ENCODE data around the gene SLFN5. TPM values are rescaled to one million over a fixed set of nuclear protein-coding genes. Genes with fewer than 3 reads are reported as not detected.
A peak's percentile ranks its signal among the peaks of the same experiment; 100 is the strongest.
"Not testable (repeated sequence)": the region's sequence is repeated elsewhere in the genome, so short reads cannot be mapped to it uniquely, and the experiment has no call there.

The SLFN5 gene
- total RNA-seq = 4.4 TPM

GRCh38 chr17:35242805-35243560 lies at the start of gene SLFN5:
Gene SLFN5 (plus strand): TSS chr17:35243072. CDS start chr17:35258691, 15,619 bp downstream.
- peak; percentile 81 for DNase-seq

DNA sequence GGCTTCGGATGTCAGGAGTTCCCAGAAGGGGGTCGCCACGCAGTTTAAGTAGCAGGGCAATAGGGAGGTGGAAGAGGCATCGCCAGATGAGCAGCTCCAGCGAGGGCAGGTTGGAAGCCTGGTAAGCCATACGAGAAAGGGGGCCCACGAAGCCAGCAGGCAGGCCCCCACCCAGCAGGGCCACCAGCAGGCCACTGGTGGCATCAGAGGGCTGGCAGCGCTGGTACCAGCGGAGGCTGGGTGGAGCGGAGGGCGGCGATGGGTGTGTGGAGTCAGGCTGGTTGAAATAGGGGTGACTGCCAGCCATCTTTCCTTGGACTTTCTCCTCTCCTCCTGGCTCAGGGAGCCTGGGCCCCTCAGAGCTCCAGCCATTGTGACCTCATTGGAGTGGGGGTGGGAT lies 48.9 kb upstream of the SLFN5 start, which contains the start of gene SLC35G3:
SLC35G3 (minus strand) TSS at position 393 of the 400 bp plus-strand sequence; CDS start at position 307, 86 bp downstream.
- DNase-seq = not testable (repeated sequence)

GRCh38 chr17:35195062-35195461 lies 47.8 kb upstream of the SLFN5 start:
- not testable (repeated sequence) for DNase-seq

DNA sequence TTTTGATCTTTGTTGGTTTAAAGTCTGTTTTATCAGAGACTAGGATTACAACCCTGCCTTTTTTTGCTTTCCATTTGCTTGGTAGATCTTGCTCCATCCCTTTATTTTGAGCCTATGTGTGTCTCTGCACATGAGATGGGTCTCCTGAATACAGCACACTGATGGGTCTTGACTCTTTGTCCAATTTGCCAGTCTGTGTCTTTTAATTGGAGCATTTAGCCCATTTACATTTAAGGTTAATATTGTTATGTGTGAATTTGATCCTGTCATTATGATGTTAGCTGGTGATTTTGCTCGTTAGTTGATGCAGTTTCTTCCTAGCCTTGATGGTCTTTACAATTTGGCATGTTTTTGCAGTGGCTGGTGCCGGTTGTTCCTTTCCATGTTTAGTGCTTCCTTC lies 40.3 kb upstream of the SLFN5 start:
- DNase-seq = not testable (repeated sequence)

- no peak for DNase-seq
Observed at GRCh38 chr17:35210741-35211140, 32.1 kb upstream of the SLFN5 start.

GRCh38 chr17:35212668-35213067 lies 30.2 kb upstream of the SLFN5 start:
- no peak for DNase-seq

DNA sequence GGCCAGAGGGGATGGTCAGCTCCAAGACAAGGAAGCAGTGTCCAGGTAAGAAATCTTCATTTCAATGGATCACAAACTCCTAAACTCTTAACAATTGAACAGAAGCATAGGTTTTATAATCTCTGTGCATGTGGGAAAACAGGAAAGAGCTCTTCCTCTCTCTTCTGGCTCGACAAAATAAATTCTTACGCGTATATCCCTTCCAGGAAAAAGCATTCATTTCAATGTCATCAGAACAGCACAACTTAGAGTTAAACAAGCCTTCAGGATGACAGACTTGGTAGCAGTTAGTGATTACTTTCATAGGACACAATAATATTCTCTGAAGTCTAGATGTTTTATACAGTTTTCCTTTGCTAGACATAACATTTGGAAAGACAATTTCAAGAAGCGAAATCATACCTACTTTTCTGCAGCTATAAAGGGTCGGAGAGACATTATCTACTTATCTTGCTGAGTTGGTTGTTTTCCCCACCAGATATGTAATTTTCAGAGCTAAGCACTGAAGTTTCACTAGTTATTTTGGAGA lies 29.4 kb upstream of the SLFN5 start:
- DNase-seq = no peak

GRCh38 chr17:35214192-35214591 lies 28.7 kb upstream of the SLFN5 start:
- DNase-seq = no peak

DNA sequence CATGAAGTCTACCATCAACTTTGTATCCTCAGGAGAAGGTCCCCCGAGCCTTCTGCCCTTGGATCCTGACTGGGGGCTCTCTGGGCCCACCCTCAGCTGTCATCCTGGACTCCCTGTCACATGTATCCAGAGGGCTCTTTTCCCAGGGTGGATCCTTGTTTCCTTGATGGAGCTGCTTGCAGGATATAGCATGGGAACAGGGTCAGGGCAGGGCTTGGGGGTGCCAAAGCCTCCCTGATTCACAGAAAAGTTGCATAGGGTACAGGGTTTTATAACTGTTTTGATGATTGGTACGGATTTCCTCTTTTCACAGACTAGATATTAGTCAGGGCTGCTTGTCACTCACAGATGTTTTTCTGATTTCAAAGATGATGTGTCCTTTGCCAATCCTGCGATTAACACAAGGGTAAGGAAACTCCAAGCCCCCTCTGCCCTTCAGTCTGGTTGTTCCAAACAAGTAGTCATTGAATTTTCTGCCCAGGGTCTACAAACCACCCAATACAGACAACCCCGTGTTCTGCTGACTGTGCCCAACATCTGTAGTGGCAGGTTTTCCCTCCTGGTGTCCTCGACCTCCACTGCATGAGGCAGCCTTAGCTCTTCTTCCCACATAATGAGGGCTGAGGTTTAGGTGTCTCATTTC lies 28.1 kb upstream of the SLFN5 start:
- no peak for DNase-seq

DNA sequence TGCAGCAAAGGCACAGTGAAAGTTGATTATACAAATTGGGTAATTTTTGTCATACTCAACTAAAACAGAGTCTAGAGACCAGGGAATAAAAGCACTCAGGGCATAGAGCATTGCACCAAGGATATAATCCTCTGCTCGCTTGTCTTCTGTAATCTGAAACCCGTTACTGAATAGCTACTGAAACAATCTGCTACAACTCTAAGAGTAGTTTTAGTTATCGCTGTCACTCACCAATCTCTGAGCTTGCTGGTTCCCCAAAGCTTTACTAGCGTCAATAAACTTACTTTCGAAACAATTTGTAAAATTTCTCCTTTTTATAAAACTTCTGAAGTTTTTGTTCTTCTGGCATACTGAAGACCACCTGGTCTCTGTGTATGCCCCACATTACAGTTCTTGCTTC lies 25.8 kb upstream of the SLFN5 start:
- DNase-seq = no peak

- DNase-seq = no peak
Observed at GRCh38 chr17:35218915-35219314, 24.0 kb upstream of the SLFN5 start.

GRCh38 chr17:35222452-35222851 lies 20.4 kb upstream of the SLFN5 start:
- DNase-seq = no peak

DNA sequence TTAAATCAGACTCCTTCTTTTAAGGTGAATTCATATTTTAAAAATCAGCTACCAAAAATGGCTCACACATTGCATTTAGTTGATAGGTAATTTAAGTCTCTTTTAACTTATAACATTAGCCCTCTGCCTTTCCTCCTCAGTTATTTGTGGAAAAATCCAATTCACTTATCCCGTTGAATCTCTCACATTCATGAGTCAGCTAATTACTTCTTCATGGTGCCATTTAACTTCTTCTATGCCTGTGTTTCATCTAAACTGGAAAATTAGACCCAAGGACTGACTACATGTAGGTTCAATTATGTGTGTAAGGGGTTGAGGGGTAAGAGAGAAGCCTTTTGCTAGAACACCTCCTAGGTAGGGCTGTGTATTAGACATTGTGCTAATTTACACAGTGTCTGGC lies 18.4 kb upstream of the SLFN5 start:
- no peak for DNase-seq

GRCh38 chr17:35227546-35227945 lies 15.3 kb upstream of the SLFN5 start:
- DNase-seq = no peak

- DNase-seq = no peak
Observed at GRCh38 chr17:35229638-35230037, 13.2 kb upstream of the SLFN5 start.

- DNase-seq = not testable (repeated sequence)
Observed at GRCh38 chr17:35234315-35234714, 8.6 kb upstream of the SLFN5 start.

GRCh38 chr17:35235289-35235688 lies 7.6 kb upstream of the SLFN5 start:
- DNase-seq = no peak

DNA sequence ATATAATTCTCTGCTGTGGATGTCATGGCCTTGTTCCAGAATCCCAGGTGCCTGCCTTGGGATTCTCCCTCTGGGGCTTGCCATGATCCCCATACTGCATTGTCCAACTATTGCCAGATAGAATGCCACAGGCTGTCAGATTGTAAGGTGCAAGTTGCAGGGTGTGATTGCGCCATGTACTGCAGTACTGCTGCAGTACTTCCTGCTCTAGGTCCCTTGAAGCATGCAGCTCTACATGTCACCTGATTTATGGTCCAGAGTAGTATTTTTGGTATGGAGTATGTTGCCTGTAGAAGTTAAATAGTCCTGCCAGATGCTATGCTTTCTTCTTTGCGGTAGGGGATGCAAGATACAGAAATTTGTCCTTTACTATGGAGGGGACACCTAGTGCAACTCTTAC lies 7.0 kb upstream of the SLFN5 start:
- no peak for DNase-seq

DNA sequence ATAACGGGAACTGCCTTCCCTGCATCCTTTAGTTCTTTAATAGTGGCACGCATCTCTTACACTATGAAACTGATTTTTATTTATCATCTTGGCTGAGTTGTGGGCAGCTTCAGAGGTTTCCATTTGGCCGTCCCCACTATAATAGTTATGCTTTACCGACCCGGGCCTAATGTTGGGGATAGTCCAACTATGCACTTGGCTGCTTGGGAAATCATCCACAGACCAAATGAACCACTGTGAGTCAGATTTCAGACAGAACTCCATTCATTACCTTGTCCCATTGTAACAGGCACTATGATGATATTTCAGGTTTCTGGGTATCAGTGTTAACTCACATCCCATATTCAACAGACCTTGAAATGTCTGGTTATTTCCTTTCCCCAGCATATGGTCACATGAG lies 6.1 kb upstream of the SLFN5 start:
- no peak for DNase-seq

DNA sequence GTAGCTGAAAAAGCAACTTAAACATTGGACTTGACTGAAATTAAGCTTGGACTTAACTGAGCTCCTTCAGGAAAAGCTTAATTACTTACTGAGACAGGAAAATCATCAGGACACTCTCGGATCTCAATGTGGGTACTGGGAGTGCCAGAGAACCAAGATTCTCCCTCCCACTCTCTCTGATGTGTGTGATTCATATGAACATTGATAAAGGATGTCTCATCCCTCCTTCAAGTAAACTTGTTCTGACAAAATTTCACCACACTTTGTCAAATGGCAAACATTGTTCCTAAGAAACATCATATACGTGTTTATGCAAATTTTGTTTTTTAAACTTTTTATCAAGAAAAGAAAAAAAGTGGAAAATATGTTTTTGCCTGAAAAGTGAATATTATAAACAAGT lies 4.1 kb upstream of the SLFN5 start:
- no peak for DNase-seq

DNA sequence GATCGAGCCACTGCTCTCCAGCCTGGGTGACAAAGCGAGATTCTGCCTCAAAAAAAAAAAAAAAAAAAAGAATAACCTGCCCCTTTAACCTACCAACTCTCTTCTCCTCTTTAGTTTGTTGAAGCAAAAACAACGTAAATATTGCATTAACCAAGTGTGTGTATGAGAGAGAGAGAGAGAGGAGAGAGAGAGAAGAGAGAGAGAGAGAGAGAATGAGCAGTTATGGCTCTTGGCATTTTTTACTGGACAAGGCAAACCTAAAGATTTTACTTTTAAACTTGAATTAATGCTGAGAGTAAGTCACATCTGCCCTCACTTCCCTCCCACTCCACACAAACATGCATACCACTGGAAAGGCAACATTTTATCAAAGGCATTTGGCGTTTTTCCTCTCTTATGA lies 3.0 kb upstream of the SLFN5 start:
- DNase-seq = no peak

DNA sequence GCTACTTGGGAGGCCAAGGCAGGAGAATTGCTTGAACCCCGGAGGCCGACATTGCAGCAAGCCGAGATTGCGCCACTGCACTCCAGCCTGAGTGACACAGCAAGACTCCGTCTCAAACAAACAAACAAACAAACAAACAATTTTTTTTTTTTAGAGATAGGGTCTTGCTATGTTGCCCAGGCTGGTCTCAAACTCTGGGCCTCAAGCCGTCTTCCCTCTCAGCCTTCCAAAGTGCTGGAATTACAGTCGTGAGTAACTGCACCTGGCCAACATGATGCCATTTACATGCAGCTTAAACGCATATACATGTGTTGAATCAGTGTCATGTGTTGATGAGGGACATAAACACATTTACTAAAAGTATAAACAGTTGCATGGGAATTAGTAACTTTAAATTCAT lies 2.0 kb upstream of the SLFN5 start:
- DNase-seq = no peak

- DNase-seq = no peak
Observed at GRCh38 chr17:35241520-35241919, 1.4 kb upstream of the SLFN5 start.
